Right lobe of liver (tissue), 6 donors: ENCODE measurements around the gene CNTN6. TPM values are rescaled to one million over a fixed set of nuclear protein-coding genes. Genes with fewer than 3 reads are reported as not detected.

Source experiments
- ATAC-seq, 4 donors: fragments of 200-7000 bp; cut with Tn5 transposase; one replicate each; pipeline ENCODE4 v1.9.1; 2020; ENCODE audit warnings: mild to moderate bottlenecking in 4 of 4, moderate library complexity in 4 of 4
- DNase-seq, 3 donors: peaks; one replicate each; pipeline ENCODE4 v3.0.0-alpha.2; 2020
- H3K27ac ChIP-seq, 3 donors: fragments of 200-600 bp; one replicate each; pipeline ENCODE4 v1.8.0; 2022
- H3K27me3 ChIP-seq, 2 donors: fragments of 200-600 bp; one replicate each; pipeline ENCODE4 v1.8.0; 2022
- H3K36me3 ChIP-seq, 4 donors: fragments of 200-600 bp; sonication (generic) in 1 of 4; one replicate each; pipeline versions ENCODE4 v1.5.1 to v1.8.0; 2017 to 2022; ENCODE audit warnings: control low read depth in 1 of 4
- H3K4me1 ChIP-seq, 4 donors: fragments of 200-600 bp; sonication (generic) in 1 of 4; one replicate each; pipeline versions ENCODE4 v1.5.1 to v1.8.0; 2017 to 2022; ENCODE audit warnings: control low read depth in 1 of 4
- H3K4me3 ChIP-seq, 3 donors: fragments of 200-600 bp; one replicate each; pipeline ENCODE4 v1.8.0; 2022
- H3K9me3 ChIP-seq, 4 donors: fragments of 200-600 bp; sonication (generic) in 1 of 4; one replicate each; pipeline versions ENCODE4 v1.5.1 to v1.8.0; 2017 to 2022; ENCODE audit warnings: control low read depth in 1 of 4
- CTCF ChIP-seq, 4 donors: fragments of 200-600 bp in 3 of 4; fragments of 450-650 bp in 1 of 4; IDR thresholded peaks; one replicate each; pipeline versions ENCODE4 v1.5.1 to v1.8.0; 2016 to 2022; ENCODE audit warnings: antibody characterized with exemption in 4 of 4, mild to moderate bottlenecking in 2 of 4
- POLR2A ChIP-seq: fragments of 450-650 bp; IDR thresholded peaks from one replicate; pipeline ENCODE4 v1.6.1; 2017; ENCODE audit warnings: antibody characterized with exemption, mild to moderate bottlenecking
- WGBS: methylation state at CpG from one replicate; pipeline ENCODE4 v1.1.6; 2018; ENCODE audit warnings: low coverage, low lambda C conversion rate; ENCODE audit not compliant: insufficient coverage; ENCODE audit errors: missing lambda C conversion rate; 5-methylcytosine and 5-hydroxymethylcytosine counted together
- intact Hi-C, 2 donors: fragments of 100-400 bp; cut with DNase I; formaldehyde crosslinking; loops; one replicate each; pipeline versions ENCODE4 v1.11.2 to v1.14.1; 2022
- long read RNA-seq: library from polyadenylated mRNA; unstranded; transcript quantifications from one replicate; pipeline ENCODE4 v2.0.0, GENCODE V29; 2019
- total RNA-seq, 6 experiments: library from RNA; depleted of rRNA in 2 of 6; stranded (reverse); fragments of >200 nt in 2 of 6; fragmentation: NEBNext Ultra II Directional in 3 of 6; extraction: Animal tissue kit (Norgen Biotek cat#: 25700) in 3 of 6; gene quantifications; one replicate each; pipeline versions ENCODE4 v1.1.0 to v1.2.4, GENCODE V29; 2016 to 2023
- donor health status: DM: no; HTN: yes; CAD: no.
- donor health status: DM: no; HTN: no; CAD: no.
- donor health status: DM: no; HTN: no; CAD: no.
- donor health status: DM: no; HTN: yes; CAD: no.
- donor health status: DM: no; HTN: yes; CAD: no.

Gene CNTN6
- total RNA-seq = not detected
- long read RNA-seq = 0 reads

DNA sequence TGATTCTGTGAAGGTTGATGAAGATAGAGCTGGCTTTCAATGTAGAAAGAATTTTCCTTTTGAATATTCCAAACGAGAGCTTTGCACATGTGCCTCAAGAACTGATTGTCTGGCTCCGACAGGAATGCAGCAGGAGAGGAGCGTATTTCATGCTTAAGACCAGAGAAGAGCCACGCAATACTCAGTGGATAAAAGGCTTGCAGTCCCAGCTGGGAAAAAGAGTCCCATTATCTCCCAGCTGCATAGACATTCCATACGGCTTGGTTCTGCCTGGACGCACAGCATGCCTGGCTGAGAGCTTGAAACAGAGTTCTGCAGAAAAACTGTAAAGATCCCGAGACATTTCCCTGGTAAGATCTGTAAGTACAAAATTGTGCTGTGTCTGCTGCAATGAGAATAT, at the start of gene CNTN6:
Gene CNTN6, plus strand, starts transcription at position 254 of the 400 bp plus-strand sequence. CDS start 54,985 bp downstream, outside the sequence.
- no peaks in the 10 kb centered on the region for H3K9me3 ChIP-seq
- intact Hi-C loops = no loop called here
- DNase-seq (no peak), ATAC-seq (no peak)
- no peak within 1 kb of the TSS for H3K4me3 ChIP-seq
- H3K36me3 ChIP-seq = no peaks in the 10 kb centered on the region
- H3K27me3 ChIP-seq = no peaks in the 10 kb centered on the region
- H3K27ac ChIP-seq = no peak within 1 kb of the TSS
- TF ChIP-seq POLR2A (no peak), CTCF (IDR thresholded peaks at IDR 0.05) (no peak)
- 31% methylated on average over 7 of the region's 7 CpGs for WGBS
- H3K4me1 ChIP-seq = no peaks in the 10 kb centered on the region

- 43% methylated on average over 2 of the region's 2 CpGs for WGBS
- intact Hi-C loops = no loop called here
- H3K27me3 ChIP-seq = no peaks in the 10 kb centered on the region
- ATAC-seq (no peak), DNase-seq (no peak)
- no peak overlapping the region for H3K4me3 ChIP-seq
- TF ChIP-seq CTCF (IDR thresholded peaks at IDR 0.05) (no peak), POLR2A (no peak)
- H3K27ac ChIP-seq = no peak overlapping the region
- H3K9me3 ChIP-seq = no peaks in the 10 kb centered on the region
- no peaks in the 10 kb centered on the region for H3K36me3 ChIP-seq
- H3K4me1 ChIP-seq = no peaks in the 10 kb centered on the region
Observed at GRCh38 chr3:1048558-1048957, 44.3 kb upstream of the CNTN6 start.

DNA sequence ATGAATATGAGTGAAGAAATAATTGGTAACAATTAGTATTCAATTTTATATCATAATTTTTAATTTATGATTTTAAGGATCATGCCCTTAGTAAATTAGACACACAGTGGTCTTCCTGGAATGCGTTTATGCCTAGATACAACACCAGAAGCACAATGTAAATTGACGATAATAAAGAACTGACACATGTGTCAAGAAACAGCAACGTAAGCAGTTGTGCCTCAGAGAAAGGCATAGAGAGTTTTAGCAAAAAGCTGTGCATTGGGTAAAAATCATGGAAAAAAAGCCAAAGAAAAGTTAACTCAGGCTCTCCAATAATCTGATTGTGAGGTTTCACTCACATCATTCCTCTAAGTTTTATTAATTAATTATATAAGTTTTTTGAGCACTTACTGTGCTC, 37.0 kb upstream of the CNTN6 start:
- H3K27me3 ChIP-seq = no peaks in the 10 kb centered on the region
- H3K36me3 ChIP-seq = no peaks in the 10 kb centered on the region
- no peak overlapping the region for H3K27ac ChIP-seq
- no peaks in the 10 kb centered on the region for H3K4me1 ChIP-seq
- DNase-seq (no peak), ATAC-seq (no peak)
- intact Hi-C loops = no loop called here
- WGBS = 64% methylated on average over 3 of the region's 3 CpGs
- no peak for TF ChIP-seq POLR2A
- TF ChIP-seq CTCF (IDR thresholded peaks at IDR 0.05) = no peak
- H3K4me3 ChIP-seq = no peak overlapping the region
- no peaks in the 10 kb centered on the region for H3K9me3 ChIP-seq

DNA sequence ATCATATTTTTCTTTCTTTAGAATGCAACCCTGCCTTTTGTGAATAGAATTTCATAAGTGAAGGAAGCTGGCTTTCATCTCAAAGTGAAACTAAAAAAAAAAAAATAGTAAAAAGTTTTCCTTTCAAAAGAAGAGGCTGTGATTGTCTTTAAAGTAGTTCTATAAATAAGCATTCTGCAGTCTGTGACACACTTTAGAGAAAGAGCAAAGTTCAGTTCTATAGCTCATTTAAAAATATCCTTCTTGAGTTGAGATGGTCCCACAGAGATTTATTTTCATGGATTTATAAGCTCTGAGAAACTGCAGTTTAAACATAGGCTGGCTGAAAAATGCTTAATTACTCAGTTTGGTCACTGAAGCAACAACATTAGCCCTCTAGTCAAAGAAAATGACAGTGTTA, 36.1 kb upstream of the CNTN6 start:
- Histone ChIP-seq H3K9me3 (no peaks in the 10 kb centered on the region), H3K36me3 (no peaks in the 10 kb centered on the region), H3K4me3 (no peak overlapping the region), H3K4me1 (no peaks in the 10 kb centered on the region), H3K27ac (no peak overlapping the region), H3K27me3 (no peaks in the 10 kb centered on the region)
- intact Hi-C loops = no loop called here
- no peak for ATAC-seq
- no peak for TF ChIP-seq POLR2A
- no peak for TF ChIP-seq CTCF (IDR thresholded peaks at IDR 0.05)
- no peak for DNase-seq

GRCh38 chr3:1057436-1057835, 35.4 kb upstream of the CNTN6 start:
- Histone ChIP-seq H3K9me3 (no peaks in the 10 kb centered on the region), H3K27me3 (no peaks in the 10 kb centered on the region), H3K4me1 (no peaks in the 10 kb centered on the region), H3K4me3 (no peak overlapping the region), H3K36me3 (no peaks in the 10 kb centered on the region), H3K27ac (no peak overlapping the region)
- no peak for ATAC-seq
- intact Hi-C loops = no loop called here
- no peak for TF ChIP-seq POLR2A
- no peak for TF ChIP-seq CTCF (IDR thresholded peaks at IDR 0.05)
- WGBS = 23% methylated on average over 1 of the region's 1 CpG
- no peak for DNase-seq
